GOT3 (cell line): Measurements from ENCODE around the gene MIDN.

ENCODE experiments used
- DNase-seq: peaks from one replicate; lab custom pipeline; 2025; ENCODE audit warnings: mixed read lengths; lab: John Stamatoyannopoulos, UW

MIDN gene

GRCh38 chr19:1258707-1259205 is 10.4 kb downstream of the MIDN start:
- DNase-seq, result no peak

GRCh38 chr19:1259206-1259875 is 11.0 kb downstream of the MIDN start:
- no peak for DNase-seq

GRCh38 chr19:1259876-1260748 is 11.7 kb downstream of the MIDN start:
- no peak for DNase-seq

- peak; percentile 89 for DNase-seq
These were observed 12.6 kb downstream of the MIDN start for GRCh38 chr19:1260749-1261537.

- DNase-seq, result no peak
These were observed 13.1 kb downstream of the MIDN start for GRCh38 chr19:1261538-1261797.

GRCh38 chr19:1261798-1262622 is 13.6 kb downstream of the MIDN start:
- DNase-seq, result no peak

- DNase-seq, result no peak
These were observed 14.3 kb downstream of the MIDN start for GRCh38 chr19:1262623-1263123.

GRCh38 chr19:1263188-1263587 is 14.8 kb downstream of the MIDN start:
- no peak for DNase-seq

- peak; percentile 91 for DNase-seq
These were observed 16.6 kb downstream of the MIDN start for GRCh38 chr19:1264801-1265614.

GRCh38 chr19:1265615-1266128 is 17.3 kb downstream of the MIDN start:
- peak; percentile 91 for DNase-seq

- peak; percentile 68 for DNase-seq
These were observed 17.9 kb downstream of the MIDN start for GRCh38 chr19:1266129-1266915.

- peak; percentile 66 for DNase-seq
These were observed 18.6 kb downstream of the MIDN start for GRCh38 chr19:1266916-1267476.

GRCh38 chr19:1267477-1268225 is 19.3 kb downstream of the MIDN start:
- no peak for DNase-seq

- no peak for DNase-seq
These were observed 20.1 kb downstream of the MIDN start for GRCh38 chr19:1268226-1269064.

- peak; percentile 97 for DNase-seq
These were observed 20.7 kb downstream of the MIDN start, which contains the start of gene CIRBP for GRCh38 chr19:1269065-1269477. Gene CIRBP, plus strand, starts transcription at chr19:1269332. Its CDS starts 1,602 bp downstream, at chr19:1270934.

- peak; percentile 86 for DNase-seq
These were observed 21.3 kb downstream of the MIDN start for GRCh38 chr19:1269478-1270212.
